Stimulated activated naive CD8-positive, alpha-beta T cell treated with anti-CD3 and anti-CD28 coated beads, Interleukin-15, Interleukin-2, amounts not matched to agents 100 ng/mL and 50 ng/mL, for 24 hours (primary cell): ENCODE measurements around the gene BTK.
"Not testable (repeated sequence)": the region's sequence is repeated elsewhere in the genome, so short reads cannot be mapped to it uniquely, and the experiment has no call there.

ENCODE experiments used
- H3K27ac Mint-ChIP-seq: one replicate; pipeline ENCODE4 v1.8.0; 2021; ENCODE audit warnings: mild to moderate bottlenecking, mixed read lengths
- H3K27me3 Mint-ChIP-seq: one replicate; pipeline ENCODE4 v1.8.0; 2021; ENCODE audit warnings: mixed read lengths
- H3K36me3 Mint-ChIP-seq: one replicate; pipeline ENCODE4 v1.8.0; 2021; ENCODE audit warnings: low read depth, mixed read lengths
- H3K4me1 Mint-ChIP-seq: one replicate; pipeline ENCODE4 v1.8.0; 2021; ENCODE audit warnings: low read depth, mixed read lengths
- H3K4me3 Mint-ChIP-seq: one replicate; pipeline ENCODE4 v1.8.0; 2021; ENCODE audit warnings: mild to moderate bottlenecking, mixed read lengths
- H3K9me3 Mint-ChIP-seq: one replicate; pipeline ENCODE4 v1.8.0; 2021; ENCODE audit warnings: mixed read lengths

The BTK gene

GRCh38 chrX:101326600-101326999 lies 59.4 kb downstream of the BTK start:
- H3K27me3 Mint-ChIP-seq, H3K9me3 Mint-ChIP-seq, H3K36me3 Mint-ChIP-seq, H3K27ac Mint-ChIP-seq, H3K4me1 Mint-ChIP-seq, H3K4me3 Mint-ChIP-seq: not testable (repeated sequence)

- H3K9me3 Mint-ChIP-seq, result no peaks in the 10 kb centered on the region
- no peak overlapping the region for H3K27ac Mint-ChIP-seq
- H3K4me3 Mint-ChIP-seq, result no peak overlapping the region
- no peaks in the 10 kb centered on the region for H3K4me1 Mint-ChIP-seq
- no peaks in the 10 kb centered on the region for H3K36me3 Mint-ChIP-seq
- H3K27me3 Mint-ChIP-seq, result peaks cover 3% of the 10 kb centered on the region
These were observed 82.2 kb downstream of the BTK start for GRCh38 chrX:101303790-101304189.
